ENCODE measurements around the gene NFATC1. TPM values are rescaled to one million over a fixed set of nuclear protein-coding genes. Genes with fewer than 3 reads are reported as not detected.
A peak's percentile ranks its signal among the peaks of the same experiment; 100 is the strongest.

NFATC1 gene
- total and polyA plus RNA-seq, 5 donors = 14.7 to 25.3 (median 20.3) TPM

DNA sequence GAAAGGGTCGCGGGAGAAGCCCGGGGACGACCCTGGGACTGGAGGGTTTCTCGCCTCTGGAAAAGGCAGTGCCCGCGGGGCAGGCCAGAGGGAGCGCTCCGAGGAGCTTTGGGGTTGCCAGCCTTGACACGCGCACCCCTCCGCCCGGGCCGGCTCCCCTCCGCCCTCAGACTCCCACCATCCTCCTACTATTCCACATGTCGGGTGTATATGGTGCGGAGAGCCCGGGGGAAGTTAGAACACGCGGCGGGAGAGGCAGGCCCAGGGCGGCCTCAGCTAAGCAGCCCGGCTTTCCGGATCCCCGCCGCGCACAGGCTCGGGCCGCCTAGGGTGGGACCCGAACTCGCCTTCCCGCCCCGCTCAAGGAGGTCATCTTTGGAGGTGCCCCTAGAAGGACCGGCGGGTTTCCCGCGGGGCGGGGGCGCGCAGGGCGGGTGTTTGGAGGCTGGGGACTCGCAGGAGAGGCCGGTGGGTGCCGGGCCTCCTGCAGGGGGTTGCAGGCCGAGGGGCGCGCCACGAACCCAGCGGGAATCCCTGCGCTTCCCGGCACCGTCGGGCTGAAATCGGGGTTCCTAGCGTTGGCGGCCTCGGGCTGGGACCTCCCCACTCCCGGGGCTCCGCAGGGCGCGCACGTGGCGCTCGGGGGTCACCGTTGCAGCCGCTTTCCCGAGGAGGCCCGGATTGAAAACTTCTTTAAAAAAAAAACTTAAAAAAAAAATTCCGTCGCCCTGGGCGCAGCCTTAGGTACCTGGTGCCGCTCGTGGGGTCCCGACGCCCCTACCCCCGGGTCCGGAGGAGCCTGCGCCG, 3.7 kb downstream of the NFATC1 start:
- Histone ChIP-seq H3K4me3 (ENCODE audit: low read length) (peak overlapping the region; percentile 95), H3K27me3 (ENCODE audit: control insufficient read depth, insufficient read depth) (no peaks in the 10 kb centered on the region), H3K27ac (ENCODE audit: low read length) (no peak overlapping the region), H3K4me1 (ENCODE audit: control insufficient read depth, insufficient read depth, low read length) (peaks cover 8% of the 10 kb centered on the region), H3K9me3 (ENCODE audit: control insufficient read depth, low read length) (no peaks in the 10 kb centered on the region)
- DNase-seq (peak; percentile 33 to 77 (median 71)), ATAC-seq (no peak)
- intact Hi-C loops (cut with DNase I) = no loop called here
- 30% methylated on average over 79 of the region's 79 CpGs for WGBS

- ATAC-seq (no peak), DNase-seq (peak; percentile 80 to 92 (median 91))
- Histone ChIP-seq H3K27ac (ENCODE audit: low read length) (no peak overlapping the region), H3K27me3 (ENCODE audit: control insufficient read depth, insufficient read depth) (no peaks in the 10 kb centered on the region), H3K4me3 (ENCODE audit: low read length) (peak overlapping the region; percentile 95), H3K4me1 (ENCODE audit: control insufficient read depth, insufficient read depth, low read length) (peaks cover 8% of the 10 kb centered on the region), H3K9me3 (ENCODE audit: control insufficient read depth, low read length) (no peaks in the 10 kb centered on the region)
- intact Hi-C loops (cut with DNase I) = no loop called here
- under 1% methylated on average over 71 of the region's 71 CpGs for WGBS
Measured at GRCh38 chr18:79400091-79400590, 4.4 kb downstream of the NFATC1 start.

DNA sequence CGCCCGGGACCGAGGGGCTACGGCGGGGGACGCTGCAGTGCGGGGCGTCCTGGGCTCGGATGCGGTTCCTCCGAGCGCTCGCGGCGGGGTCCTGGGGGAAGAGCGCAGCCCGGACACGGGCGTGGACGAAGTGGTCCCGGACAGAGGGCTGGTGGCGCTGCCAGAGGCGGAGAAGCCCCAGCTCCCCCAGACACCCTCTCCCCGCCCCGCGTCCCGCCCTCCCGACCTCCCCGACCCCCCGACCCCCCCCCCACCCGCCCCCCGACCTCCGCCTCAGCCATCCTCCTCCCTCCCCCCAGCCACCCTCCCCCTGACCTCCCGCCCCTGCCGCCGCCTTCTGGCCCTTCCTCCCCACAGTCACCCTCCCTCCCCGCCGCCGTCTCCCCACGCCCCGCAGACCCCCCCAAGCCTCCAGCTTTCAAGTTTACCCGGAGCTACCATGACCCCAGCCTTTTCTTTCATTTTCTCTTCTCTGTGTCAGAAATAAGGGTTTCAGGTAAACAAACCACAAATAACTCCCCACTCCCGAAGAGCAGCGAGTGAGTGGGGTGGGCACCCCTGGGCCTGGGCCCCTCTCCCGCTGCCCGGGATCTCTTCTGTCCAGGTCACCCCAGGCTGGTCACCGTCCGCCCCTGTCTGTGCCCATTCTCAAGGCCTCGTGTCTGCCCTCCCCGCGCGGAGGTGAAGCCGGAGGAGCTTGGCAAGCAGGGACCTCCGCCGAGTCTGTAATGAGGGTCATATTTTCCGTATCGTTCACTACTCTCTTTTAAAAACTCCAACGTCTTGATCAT, 5.1 kb downstream of the NFATC1 start:
- 32% methylated on average over 50 of the region's 58 CpGs for WGBS
- Histone ChIP-seq H3K27ac (ENCODE audit: low read length) (no peak overlapping the region), H3K4me3 (ENCODE audit: low read length) (peak overlapping the region; percentile 95), H3K4me1 (ENCODE audit: control insufficient read depth, insufficient read depth, low read length) (peaks cover 8% of the 10 kb centered on the region), H3K27me3 (ENCODE audit: control insufficient read depth, insufficient read depth) (no peaks in the 10 kb centered on the region), H3K9me3 (ENCODE audit: control insufficient read depth, low read length) (no peaks in the 10 kb centered on the region)
- ATAC-seq (no peak), DNase-seq (peak; percentile 33 to 65 (median 63))
- intact Hi-C loops (cut with DNase I) = no loop called here

GRCh38 chr18:79401494-79402208, 5.9 kb downstream of the NFATC1 start:
- DNase-seq = peak in 2 of 3 donors; percentile 49 to 53
- ATAC-seq = no peak
- WGBS = 90% methylated on average over 32 of the region's 32 CpGs

GRCh38 chr18:79402209-79402576, 6.5 kb downstream of the NFATC1 start:
- WGBS = 91% methylated on average over 16 of the region's 16 CpGs
- no peak overlapping the region for H3K27ac ChIP-seq (ENCODE audit: low read length)
- DNase-seq = peak in 2 of 3 donors; percentile 51 to 67

More at GRCh38 chr18:79401494-79402208, 5.9 kb downstream of the NFATC1 start:
- Histone ChIP-seq H3K4me1 (ENCODE audit: control insufficient read depth, insufficient read depth, low read length) (peaks cover 8% of the 10 kb centered on the region), H3K27ac (ENCODE audit: low read length) (no peak overlapping the region), H3K4me3 (ENCODE audit: low read length) (no peak overlapping the region), H3K9me3 (ENCODE audit: control insufficient read depth, low read length) (no peaks in the 10 kb centered on the region), H3K27me3 (ENCODE audit: control insufficient read depth, insufficient read depth) (no peaks in the 10 kb centered on the region)
- intact Hi-C loops (cut with DNase I) = no loop called here

DNA sequence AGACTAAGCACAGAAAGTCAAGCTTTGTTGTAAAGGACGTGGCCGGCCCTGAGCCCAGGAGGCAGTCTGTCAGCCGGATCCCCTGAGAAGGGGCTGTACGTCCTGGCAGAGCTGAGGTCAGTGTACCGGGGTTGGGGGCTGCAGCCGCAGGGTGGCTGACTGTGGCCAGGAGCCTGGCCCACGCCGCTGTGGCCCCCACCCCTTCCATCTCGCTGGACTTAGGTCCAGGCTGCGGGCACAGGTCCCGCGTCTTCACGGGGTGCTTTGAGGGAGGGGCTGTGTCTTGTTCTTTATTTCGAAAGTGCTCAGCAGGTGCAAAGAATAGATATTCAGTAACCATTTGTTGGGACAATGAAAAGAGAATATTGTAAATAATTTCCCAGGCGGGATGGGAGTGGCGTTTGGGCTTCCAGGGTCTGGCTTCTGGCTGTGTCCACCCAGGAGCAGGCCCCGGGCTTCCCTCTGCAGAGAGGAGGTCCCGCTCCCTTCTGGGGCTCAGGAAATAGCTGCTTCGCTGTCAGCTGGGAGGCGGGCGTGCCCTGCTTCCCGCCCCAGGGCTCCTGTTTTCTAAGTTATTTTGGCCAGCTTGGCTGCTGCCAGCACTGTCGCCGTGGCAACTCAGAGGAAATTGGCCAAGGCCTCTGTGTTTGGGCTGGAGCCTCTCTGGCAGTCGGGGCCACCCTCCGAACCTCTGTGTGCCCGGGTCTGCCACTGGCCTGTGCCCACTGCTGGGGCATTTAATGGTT, 7.4 kb downstream of the NFATC1 start:
- DNase-seq (peak; percentile 87 to 94 (median 93)), ATAC-seq (peak; percentile 79 to 86)
- H3K27ac ChIP-seq (ENCODE audit: low read length) = peak overlapping the region; percentile 68
- no peaks in the 10 kb centered on the region for H3K27me3 ChIP-seq (ENCODE audit: control insufficient read depth, insufficient read depth)
- H3K9me3 ChIP-seq (ENCODE audit: control insufficient read depth, low read length) = no peaks in the 10 kb centered on the region
- no peak overlapping the region for H3K4me3 ChIP-seq (ENCODE audit: low read length)
- WGBS = 29% methylated on average over 27 of the region's 27 CpGs
- H3K4me1 ChIP-seq (ENCODE audit: control insufficient read depth, insufficient read depth, low read length) = peaks cover 8% of the 10 kb centered on the region
- intact Hi-C loops (cut with DNase I) = no loop called here

More at GRCh38 chr18:79402209-79402576, 6.5 kb downstream of the NFATC1 start:
- Histone ChIP-seq H3K27me3 (ENCODE audit: control insufficient read depth, insufficient read depth) (no peaks in the 10 kb centered on the region), H3K4me1 (ENCODE audit: control insufficient read depth, insufficient read depth, low read length) (peaks cover 8% of the 10 kb centered on the region), H3K9me3 (ENCODE audit: control insufficient read depth, low read length) (no peaks in the 10 kb centered on the region), H3K4me3 (ENCODE audit: low read length) (no peak overlapping the region)
- intact Hi-C loops (cut with DNase I) = no loop called here
- no peak for ATAC-seq

- peak overlapping the region; percentile 60 for H3K27ac ChIP-seq (ENCODE audit: low read length)
- H3K27me3 ChIP-seq (ENCODE audit: control insufficient read depth, insufficient read depth) = no peaks in the 10 kb centered on the region
- DNase-seq (peak in 2 of 3 donors; percentile 47 to 55), ATAC-seq (no peak)
- H3K4me1 ChIP-seq (ENCODE audit: control insufficient read depth, insufficient read depth, low read length) = peaks cover 8% of the 10 kb centered on the region
- intact Hi-C loops (cut with DNase I) = no loop called here
- 70% methylated on average over 31 of the region's 31 CpGs for WGBS
- H3K4me3 ChIP-seq (ENCODE audit: low read length) = no peak overlapping the region
- no peaks in the 10 kb centered on the region for H3K9me3 ChIP-seq (ENCODE audit: control insufficient read depth, low read length)
Measured at GRCh38 chr18:79403723-79404566, 8.2 kb downstream of the NFATC1 start.

DNA sequence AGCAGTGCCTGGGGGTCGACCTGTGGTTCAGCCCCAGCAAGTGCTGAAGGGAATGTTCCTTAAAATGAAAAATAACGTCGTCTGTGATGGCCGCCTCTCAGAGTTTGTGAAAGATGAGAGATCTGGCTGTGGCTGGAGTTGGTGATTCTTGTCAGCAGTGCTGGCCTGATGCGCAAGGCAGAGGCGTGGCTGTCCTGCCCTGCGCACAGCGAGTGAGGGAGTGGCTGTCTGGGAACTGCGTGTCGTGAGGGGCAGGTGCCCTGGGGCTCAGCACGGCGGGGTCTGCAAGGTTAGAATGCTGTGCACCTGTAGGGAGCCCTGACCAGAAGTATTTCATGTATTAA, 8.8 kb downstream of the NFATC1 start:
- no peaks in the 10 kb centered on the region for H3K9me3 ChIP-seq (ENCODE audit: control insufficient read depth, low read length)
- ATAC-seq = no peak
- no peak overlapping the region for H3K4me3 ChIP-seq (ENCODE audit: low read length)
- H3K4me1 ChIP-seq (ENCODE audit: control insufficient read depth, insufficient read depth, low read length) = peaks cover 6% of the 10 kb centered on the region
- no peak overlapping the region for H3K27ac ChIP-seq (ENCODE audit: low read length)
- intact Hi-C loops (cut with DNase I) = no loop called here
- H3K27me3 ChIP-seq (ENCODE audit: control insufficient read depth, insufficient read depth) = no peaks in the 10 kb centered on the region
- 90% methylated on average over 12 of the region's 12 CpGs for WGBS
- DNase-seq = peak in 2 of 3 donors; percentile 42 to 53

- H3K27me3 ChIP-seq (ENCODE audit: control insufficient read depth, insufficient read depth) = no peaks in the 10 kb centered on the region
- intact Hi-C loops (cut with DNase I) = loop anchor here in 1 of 4 donors (5.0 kb wide), 1 partner anchor 47 kb away; no protein-coding TSS in a partner anchor
- DNase-seq (peak in 2 of 3 donors; percentile 40 to 57), ATAC-seq (no peak)
- H3K27ac ChIP-seq (ENCODE audit: low read length) = no peak overlapping the region
- 83% methylated on average over 23 of the region's 23 CpGs for WGBS
- H3K4me1 ChIP-seq (ENCODE audit: control insufficient read depth, insufficient read depth, low read length) = peaks cover 6% of the 10 kb centered on the region
- H3K9me3 ChIP-seq (ENCODE audit: control insufficient read depth, low read length) = no peaks in the 10 kb centered on the region
- H3K4me3 ChIP-seq (ENCODE audit: low read length) = no peak overlapping the region
Measured at GRCh38 chr18:79405019-79405780, 9.5 kb downstream of the NFATC1 start.
